PC-3 (cell line): ENCODE data around the gene SMYD3. TPM values are rescaled to one million over a fixed set of nuclear protein-coding genes. Genes with fewer than 3 reads are reported as not detected.
"Not testable (repeated sequence)": the region's sequence is repeated elsewhere in the genome, so short reads cannot be mapped to it uniquely, and the experiment has no call there.

Experiments used
- ATAC-seq: fragments of 200-7000 bp; cut with Tn5 transposase; 2 replicates; pipeline ENCODE4 v1.9.1; 2020; ENCODE audit warnings: mild to moderate bottlenecking, moderate library complexity
- BruUV-seq: library from RNA; stranded (reverse); fragments of 400-500 nt; replicated peaks from 2 replicates; lab custom pipeline; 2021; lab: Mats Ljungman, UMichigan
- CTCF ChIA-PET: fragments of 300-600 bp; sonication (Branson Sonifier 250); formaldehyde crosslinking; loops from one replicate; lab custom pipeline; 2022; ENCODE audit warnings: antibody characterized with exemption; lab: Charles Lee
- POLR2A ChIA-PET: fragments of 300-600 bp; sonication (Branson Sonifier 250); formaldehyde crosslinking; loops from one replicate; lab custom pipeline; 2022; ENCODE audit warnings: antibody characterized with exemption; ENCODE audit not compliant: unreplicated experiment; lab: Charles Lee
- DNase-seq: peaks from one replicate; pipeline ENCODE4 v3.0.0-alpha.2; 2015
- H2AFZ ChIP-seq: fragments of 300-600 bp; sonication (generic); 2 replicates; pipeline ENCODE4 v1.6.0; 2016; ENCODE audit warnings: antibody characterized with exemption, low read length
- H3F3A ChIP-seq: fragments of 300-600 bp; sonication (generic); one replicate; pipeline ENCODE4 v1.6.0; 2017; ENCODE audit warnings: antibody characterized with exemption, low read length, control low read depth, mild to moderate bottlenecking; ENCODE audit not compliant: unreplicated experiment
- H3K27ac ChIP-seq: fragments of 300-600 bp; sonication (generic); 2 replicates; pipeline ENCODE4 v1.5.1; 2016; ENCODE audit warnings: mild to moderate bottlenecking, low read length
- H3K27me3 ChIP-seq: fragments of 300-600 bp; sonication (generic); 2 replicates; pipeline ENCODE4 v1.6.1; 2016; ENCODE audit warnings: low read length, mixed read lengths
- H3K36me3 ChIP-seq: fragments of 300-600 bp; sonication (generic); 2 replicates; pipeline ENCODE4 v1.6.1; 2016; ENCODE audit warnings: low read depth, mixed run types, low read length, mixed read lengths
- H3K4me1 ChIP-seq: fragments of 300-600 bp; sonication (generic); 2 replicates; pipeline ENCODE4 v1.5.1; 2016; ENCODE audit warnings: low read length; ENCODE audit not compliant: insufficient read depth
- H3K4me2 ChIP-seq: fragments of 300-600 bp; sonication (generic); 2 replicates; pipeline ENCODE4 v1.6.0; 2016; ENCODE audit warnings: low read length
- H3K4me3 ChIP-seq: fragments of 300-600 bp; sonication (generic); 2 replicates; pipeline ENCODE4 v1.5.1; 2016; ENCODE audit warnings: mild to moderate bottlenecking, low read length, mixed read lengths
- H3K79me2 ChIP-seq: fragments of 300-600 bp; sonication (generic); 2 replicates; pipeline ENCODE4 v1.6.1; 2017; ENCODE audit warnings: low read length, mixed read lengths
- H3K9ac ChIP-seq: fragments of 300-600 bp; sonication (generic); 2 replicates; pipeline ENCODE4 v1.6.0; 2016; ENCODE audit warnings: mild to moderate bottlenecking, low read length
- H3K9me2 ChIP-seq: fragments of 300-600 bp; sonication (generic); replicated peaks from 2 replicates; pipeline ENCODE4 v1.6.1; 2016; ENCODE audit warnings: mixed run types, low read length, mixed read lengths
- H3K9me3 ChIP-seq: fragments of 300-600 bp; sonication (generic); 2 replicates; pipeline ENCODE4 v1.6.1; 2016; ENCODE audit warnings: low read length, mixed read lengths
- H4K20me1 ChIP-seq: fragments of 300-600 bp; sonication (generic); 2 replicates; pipeline ENCODE4 v1.6.1; 2016; ENCODE audit warnings: low read length, mixed read lengths
- EZH2 ChIP-seq: fragments of 300-600 bp; sonication (generic); IDR thresholded peaks from one replicate; pipeline ENCODE4 v1.6.1; 2017; ENCODE audit warnings: antibody characterized with exemption, mild to moderate bottlenecking, low read length; ENCODE audit not compliant: unreplicated experiment
- EZH2phosphoT487 ChIP-seq: fragments of 300-600 bp; sonication (generic); IDR thresholded peaks from 2 replicates; pipeline ENCODE4 v1.6.1; 2018; ENCODE audit warnings: mild to moderate bottlenecking, antibody characterized with exemption, low read length, borderline replicate concordance
- intact Hi-C: fragments of 100-400 bp; cut with micrococcal nuclease; formaldehyde crosslinking; loops from 2 replicates; pipeline ENCODE4 v1.9.0; 2023
- total RNA-seq: library from RNA; depleted of rRNA; stranded (reverse); fragments of >200 nt; gene quantifications from 2 replicates; pipeline ENCODE4 v1.2.3, GENCODE V29; 2014
- TF ChIP-seq, protein P1 (sequence below): fragments of 300-600 bp; sonication (generic); conservative IDR thresholded peaks from 2 replicates; pipeline ENCODE4 v1.5.1; 2017; ENCODE audit warnings: antibody characterized with exemption, low read depth, mild to moderate bottlenecking, low read length

The SMYD3 gene
- total RNA-seq, 1 experiment from 2014 or later, result 33.0 TPM

DNA sequence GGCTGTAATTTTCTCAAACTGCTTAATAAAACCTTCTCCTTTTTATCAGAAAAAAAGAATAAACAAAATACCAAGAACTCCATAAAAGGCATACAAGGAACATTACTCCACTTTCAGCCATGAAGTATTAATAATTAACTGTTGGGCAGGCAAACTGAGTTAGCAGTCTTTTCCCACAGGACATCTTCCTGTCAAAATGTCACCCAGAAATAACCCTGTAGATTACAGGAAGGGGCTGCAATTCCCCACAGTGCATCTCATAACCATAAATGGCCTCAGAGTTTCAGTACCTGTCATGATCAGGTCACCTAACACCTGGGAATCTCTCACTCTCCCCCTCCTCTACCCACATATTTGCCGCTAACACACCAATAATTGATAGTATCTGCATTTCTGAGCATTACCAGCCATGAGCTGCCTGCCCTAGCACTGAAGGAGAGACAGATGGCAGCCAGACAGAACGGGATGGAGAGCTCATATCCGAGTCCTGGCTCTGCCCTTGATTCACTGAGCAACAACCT is 475.0 kb downstream of the SMYD3 start:
- ATAC-seq, result no peak
- CTCF ChIA-PET, result no interaction called here
- no peak overlapping the region for H3K9ac ChIP-seq

DNA sequence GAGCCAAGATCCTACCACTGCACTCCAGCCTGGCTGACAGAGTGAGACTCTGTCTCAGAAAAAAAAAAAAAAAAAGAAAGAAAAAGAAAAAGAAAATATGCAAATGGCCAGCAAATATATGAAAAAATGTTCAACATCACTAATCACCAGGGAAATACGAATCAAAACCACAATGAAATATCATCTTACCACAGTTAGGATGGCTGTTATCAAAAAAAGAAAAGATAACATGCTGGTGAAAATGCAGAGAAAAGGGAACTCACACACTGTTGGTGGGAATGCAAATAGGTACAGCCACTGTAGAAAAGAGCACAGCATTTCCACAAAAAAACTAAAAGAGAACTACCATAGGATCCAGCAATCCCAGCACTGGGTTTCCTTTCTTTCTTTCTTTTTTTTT is 477.5 kb downstream of the SMYD3 start:
- H3K9me2 ChIP-seq, result no peaks in the 10 kb centered on the region
- H3K4me2 ChIP-seq, result no peak overlapping the region
- no peaks in the 10 kb centered on the region for H3K79me2 ChIP-seq
- H3K27ac ChIP-seq, result no peak overlapping the region
- H3K9me3 ChIP-seq, result no peaks in the 10 kb centered on the region
- no peaks in the 10 kb centered on the region for H3K27me3 ChIP-seq
- DNase-seq (no peak), ATAC-seq (no peak)
- CTCF ChIA-PET, result no interaction called here
- POLR2A ChIA-PET, result no interaction called here
- no peak overlapping the region for H2AFZ ChIP-seq
- intact Hi-C loops, result no loop called here
- no TSS peak for BruUV-seq
- H3K4me1 ChIP-seq, result no peaks in the 10 kb centered on the region
- H3K4me3 ChIP-seq, result no peak overlapping the region
- TF ChIP-seq, protein P1, sequence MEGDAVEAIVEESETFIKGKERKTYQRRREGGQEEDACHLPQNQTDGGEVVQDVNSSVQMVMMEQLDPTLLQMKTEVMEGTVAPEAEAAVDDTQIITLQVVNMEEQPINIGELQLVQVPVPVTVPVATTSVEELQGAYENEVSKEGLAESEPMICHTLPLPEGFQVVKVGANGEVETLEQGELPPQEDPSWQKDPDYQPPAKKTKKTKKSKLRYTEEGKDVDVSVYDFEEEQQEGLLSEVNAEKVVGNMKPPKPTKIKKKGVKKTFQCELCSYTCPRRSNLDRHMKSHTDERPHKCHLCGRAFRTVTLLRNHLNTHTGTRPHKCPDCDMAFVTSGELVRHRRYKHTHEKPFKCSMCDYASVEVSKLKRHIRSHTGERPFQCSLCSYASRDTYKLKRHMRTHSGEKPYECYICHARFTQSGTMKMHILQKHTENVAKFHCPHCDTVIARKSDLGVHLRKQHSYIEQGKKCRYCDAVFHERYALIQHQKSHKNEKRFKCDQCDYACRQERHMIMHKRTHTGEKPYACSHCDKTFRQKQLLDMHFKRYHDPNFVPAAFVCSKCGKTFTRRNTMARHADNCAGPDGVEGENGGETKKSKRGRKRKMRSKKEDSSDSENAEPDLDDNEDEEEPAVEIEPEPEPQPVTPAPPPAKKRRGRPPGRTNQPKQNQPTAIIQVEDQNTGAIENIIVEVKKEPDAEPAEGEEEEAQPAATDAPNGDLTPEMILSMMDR, result no peak
- TF ChIP-seq EZH2, result no peak
- no peak for TF ChIP-seq EZH2phosphoT487
- no peak overlapping the region for H3K9ac ChIP-seq
- H3F3A ChIP-seq, result no peaks in the 10 kb centered on the region
- no peaks in the 10 kb centered on the region for H3K36me3 ChIP-seq
- H4K20me1 ChIP-seq, result no peaks in the 10 kb centered on the region

More for the DNA sequence above, 475.0 kb downstream of the SMYD3 start:
- Histone ChIP-seq H3K4me1 (no peaks in the 10 kb centered on the region), H3F3A (no peaks in the 10 kb centered on the region), H3K36me3 (no peaks in the 10 kb centered on the region), H3K9me3 (no peaks in the 10 kb centered on the region), H3K9me2 (no peaks in the 10 kb centered on the region), H3K27me3 (no peaks in the 10 kb centered on the region), H2AFZ (no peak overlapping the region), H3K4me2 (no peak overlapping the region), H3K79me2 (no peaks in the 10 kb centered on the region), H4K20me1 (no peaks in the 10 kb centered on the region), H3K4me3 (no peak overlapping the region), H3K27ac (no peak overlapping the region)
- TF ChIP-seq EZH2phosphoT487 (no peak), EZH2 (no peak)
- TF ChIP-seq, protein P1, result no peak
- intact Hi-C loops, result no loop called here
- no peak for DNase-seq
- POLR2A ChIA-PET, result no interaction called here
- no TSS peak for BruUV-seq

DNA sequence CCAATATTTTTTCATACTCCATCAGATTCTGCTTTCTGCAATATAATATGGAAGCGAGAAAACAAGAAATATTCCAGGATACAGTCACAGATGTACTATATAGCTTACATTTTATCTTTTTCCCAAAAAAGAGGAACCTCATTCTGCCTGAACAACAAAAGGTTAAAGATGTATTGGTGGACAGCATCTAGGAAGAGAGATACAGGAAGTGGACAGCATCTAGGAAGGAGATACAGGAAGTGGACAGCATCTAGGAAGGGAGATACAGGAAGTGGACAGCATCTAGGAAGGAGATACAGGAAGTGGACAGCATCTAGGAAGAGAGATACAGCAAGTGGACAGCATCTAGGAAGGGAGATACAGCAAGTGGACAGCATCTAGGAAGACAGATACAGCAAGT is 483.0 kb downstream of the SMYD3 start:
- intact Hi-C loops, result not testable (repeated sequence)

More for the DNA sequence above, 483.0 kb downstream of the SMYD3 start:
- H3F3A ChIP-seq, ATAC-seq, H4K20me1 ChIP-seq, H3K4me1 ChIP-seq, H3K4me2 ChIP-seq, H3K4me3 ChIP-seq, POLR2A ChIA-PET, H3K27ac ChIP-seq, H3K36me3 ChIP-seq, CTCF ChIA-PET, BruUV-seq, H3K9ac ChIP-seq, H2AFZ ChIP-seq, H3K27me3 ChIP-seq, H3K9me2 ChIP-seq, DNase-seq, H3K79me2 ChIP-seq, H3K9me3 ChIP-seq: not testable (repeated sequence)
